HG03575 (cell line): ENCODE data around the gene CACHD1.

ENCODE experiments used
- ATAC-seq: cut with Tn5 transposase; IDR thresholded peaks from one replicate; pipeline ENCODE4 v1.9.1; 2021; ENCODE audit not compliant: unreplicated experiment, insufficient number of reproducible peaks, low FRiP score; ENCODE audit errors: extremely low read depth

The CACHD1 gene

GRCh38 chr1:64537942-64538341 is 68.0 kb downstream of the CACHD1 start:
- ATAC-seq = no peak

DNA sequence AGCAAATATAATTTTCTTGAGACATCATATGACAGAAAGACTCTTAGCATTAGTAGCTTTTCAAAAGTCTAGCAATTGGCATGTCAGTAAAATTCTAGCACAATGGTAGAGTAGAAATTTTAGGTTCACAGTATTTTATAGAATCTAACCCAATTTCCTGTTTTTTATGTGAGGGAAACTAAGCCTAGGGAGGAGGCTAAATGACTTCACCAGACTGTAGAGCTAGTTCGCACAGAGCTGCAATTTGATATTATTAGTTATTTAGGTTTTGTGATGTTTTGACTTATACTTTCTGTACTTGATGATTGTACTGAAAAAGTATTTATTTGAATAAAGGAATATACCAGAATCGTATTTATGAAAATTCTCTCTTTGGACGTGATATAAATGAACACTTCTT is 68.5 kb downstream of the CACHD1 start:
- ATAC-seq = no peak

- ATAC-seq = no peak
Measured at GRCh38 chr1:64539289-64539688, 69.4 kb downstream of the CACHD1 start.

DNA sequence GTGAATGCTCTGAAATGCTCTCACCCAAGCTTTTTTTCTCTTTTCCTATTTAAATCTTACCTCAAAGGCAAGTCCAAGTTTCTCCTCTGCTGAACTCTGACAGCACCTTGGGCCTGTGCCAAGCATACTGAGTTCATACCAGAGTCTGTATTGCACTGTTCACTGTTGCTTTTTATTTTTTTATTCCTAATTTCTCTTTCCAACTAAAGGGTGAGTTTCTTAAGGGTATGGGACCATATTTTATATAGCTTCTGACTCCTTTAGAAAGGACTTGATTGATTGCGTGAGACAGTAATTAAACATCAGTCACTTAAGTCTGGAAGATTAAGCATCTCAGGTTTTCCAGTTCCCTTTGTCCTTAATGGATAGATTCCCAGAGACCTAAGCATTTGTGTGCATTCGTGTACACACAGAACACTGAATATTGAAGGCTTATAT is 69.9 kb downstream of the CACHD1 start:
- no peak for ATAC-seq

DNA sequence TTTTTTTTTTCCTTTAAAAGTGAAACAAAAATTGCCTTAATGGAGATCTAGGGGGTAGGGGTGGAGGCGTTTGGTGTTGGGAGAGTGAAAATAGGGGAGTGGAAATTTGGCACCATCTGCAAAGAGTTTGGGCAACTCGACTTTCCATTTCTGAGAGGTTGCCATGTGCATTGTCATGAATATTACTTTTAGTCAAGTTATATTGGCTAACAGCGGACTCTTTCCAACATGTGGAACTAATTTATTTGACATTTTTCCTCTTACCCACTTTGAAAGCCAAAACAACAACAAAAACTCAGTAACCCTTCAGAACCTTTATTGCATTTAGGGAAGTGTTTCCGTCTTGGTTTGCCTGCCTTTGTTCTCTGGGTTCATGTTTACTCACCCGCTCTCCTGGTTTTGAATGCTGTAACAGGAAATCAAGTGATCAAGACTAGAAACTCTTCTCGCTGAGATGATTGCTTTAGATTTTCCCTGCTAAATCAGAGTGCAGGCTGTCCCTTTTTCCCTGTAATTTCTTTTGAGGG is 70.4 kb downstream of the CACHD1 start:
- no peak for ATAC-seq

DNA sequence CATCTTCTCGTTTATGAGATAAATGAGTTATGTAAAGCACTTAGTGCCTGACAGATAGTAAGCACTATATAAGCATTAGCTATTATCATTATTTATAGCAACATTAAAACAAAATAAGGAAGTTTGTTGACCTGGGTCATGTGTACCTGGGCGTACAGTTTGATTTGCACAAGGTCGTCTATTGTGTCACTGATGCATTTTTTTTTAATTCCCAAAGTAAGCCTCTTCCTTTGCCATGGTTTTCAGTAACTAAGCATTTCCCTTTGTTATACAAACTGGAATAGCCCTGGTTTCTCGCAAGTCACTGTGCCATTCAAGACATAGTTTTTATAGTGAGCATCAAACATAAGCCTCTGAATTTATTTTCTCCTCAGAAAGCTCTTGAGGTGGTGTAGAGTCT is 72.2 kb downstream of the CACHD1 start:
- ATAC-seq = no peak

- no peak for ATAC-seq
Measured at GRCh38 chr1:64543831-64544230, 73.9 kb downstream of the CACHD1 start.

- ATAC-seq = no peak
Measured at GRCh38 chr1:64545118-64545843, 75.4 kb downstream of the CACHD1 start.

DNA sequence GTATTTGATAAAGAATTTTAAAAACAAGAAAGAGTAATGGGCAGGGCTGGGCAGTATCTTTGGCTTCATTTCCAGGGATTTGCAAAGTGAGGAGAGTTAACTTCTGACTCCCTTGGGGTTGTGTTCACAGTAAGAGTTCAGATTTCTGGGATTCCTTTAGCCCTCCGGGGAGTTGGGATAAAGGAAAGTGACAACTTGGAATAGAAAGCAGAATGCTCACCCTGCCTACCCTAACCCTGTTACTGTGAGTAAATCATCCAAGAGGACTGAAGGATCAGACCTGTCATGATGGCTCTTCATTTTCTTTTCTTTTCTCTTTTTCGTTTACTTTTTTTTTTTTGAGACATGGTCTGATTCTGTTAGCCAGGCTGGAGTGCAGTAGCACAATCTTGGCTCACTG is 76.1 kb downstream of the CACHD1 start:
- ATAC-seq = no peak

GRCh38 chr1:64549464-64550239 is 79.7 kb downstream of the CACHD1 start:
- ATAC-seq = no peak

- ATAC-seq = no peak
Measured at GRCh38 chr1:64550510-64550909, 80.6 kb downstream of the CACHD1 start.

DNA sequence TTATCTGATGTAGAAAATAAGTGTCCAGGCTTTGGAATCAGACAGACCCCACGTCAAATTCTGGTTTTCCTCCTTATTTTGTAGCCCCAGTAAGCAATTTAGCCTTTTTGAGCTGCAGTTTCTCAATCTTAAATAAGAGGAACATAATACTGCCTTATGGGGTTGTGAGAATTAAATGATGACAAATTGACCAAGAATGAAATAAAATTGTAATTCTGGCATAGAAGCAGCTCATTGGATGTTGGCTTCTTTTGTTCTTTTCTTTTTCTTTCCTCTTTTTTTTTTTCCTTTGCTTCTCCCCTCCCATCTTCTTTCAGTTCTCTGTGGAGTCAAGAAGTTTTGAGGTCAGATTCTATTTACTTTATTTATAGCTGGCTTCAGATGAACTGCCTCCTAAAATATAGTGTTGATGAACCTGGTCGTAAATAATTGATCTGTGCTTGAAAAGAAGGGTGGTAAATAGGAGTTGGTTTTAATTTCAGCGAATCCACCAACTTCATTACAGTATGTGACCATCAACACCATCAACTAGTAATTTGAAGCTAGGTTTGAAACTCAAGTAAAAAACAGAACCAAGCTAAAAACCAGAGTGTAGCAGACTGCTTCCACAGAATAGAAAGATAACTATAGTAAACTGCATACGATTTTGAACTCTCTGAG is 81.1 kb downstream of the CACHD1 start:
- ATAC-seq = no peak

DNA sequence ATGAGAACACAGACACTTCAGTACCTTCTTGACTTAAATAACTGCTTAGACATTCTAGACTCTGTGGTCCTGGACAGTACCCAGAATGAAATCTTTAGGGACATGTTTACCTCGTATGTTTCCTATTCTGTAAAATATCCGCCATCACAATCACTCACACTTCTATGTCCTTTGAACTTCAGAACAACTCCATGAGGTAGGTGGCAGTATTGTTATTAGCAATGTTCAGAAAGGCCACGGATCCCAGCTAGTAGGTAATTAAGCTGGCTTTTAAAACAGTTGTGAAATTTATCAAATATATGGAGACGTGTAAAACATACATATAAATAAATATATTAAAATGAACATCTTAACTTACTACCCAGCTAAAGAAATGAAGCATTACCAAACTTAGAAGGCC is 83.4 kb downstream of the CACHD1 start:
- no peak for ATAC-seq

DNA sequence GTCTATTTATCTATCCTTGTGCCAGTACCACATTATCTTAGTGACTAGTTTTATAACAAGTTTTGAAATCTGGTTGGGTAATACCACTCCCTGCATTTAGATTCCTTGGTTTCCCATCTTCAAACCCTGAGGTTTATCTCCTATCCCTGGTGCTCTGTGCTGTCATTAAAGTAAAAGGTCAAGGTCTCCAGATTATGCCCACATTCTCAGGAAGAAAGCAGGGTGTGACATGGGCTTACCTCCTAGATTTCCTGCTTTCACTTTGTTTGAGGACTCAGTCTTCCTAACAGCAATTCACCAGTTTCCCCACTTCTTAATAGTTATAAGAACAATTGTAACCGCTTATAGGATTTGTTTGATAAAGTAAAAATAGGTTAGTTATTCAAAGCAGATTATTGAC is 86.0 kb downstream of the CACHD1 start:
- ATAC-seq = no peak

DNA sequence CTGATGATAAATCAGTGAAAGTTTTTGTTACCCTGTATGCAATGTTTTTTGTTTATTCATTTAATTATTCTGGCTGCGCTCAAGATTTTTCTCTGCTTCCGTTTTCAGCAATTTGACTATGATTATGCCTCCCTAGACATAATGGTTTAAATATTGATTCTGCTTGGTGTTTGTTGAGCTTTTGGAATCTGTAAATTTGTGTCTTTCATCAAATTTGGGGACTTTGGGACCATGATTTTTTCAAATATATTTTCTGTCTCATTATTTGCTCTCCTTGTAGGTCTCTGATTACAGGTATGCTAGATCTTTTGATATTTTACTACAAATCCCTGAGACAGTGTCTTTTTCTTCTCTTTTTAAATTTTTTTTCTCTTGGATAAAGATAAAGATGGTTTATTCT is 92.1 kb downstream of the CACHD1 start:
- no peak for ATAC-seq

DNA sequence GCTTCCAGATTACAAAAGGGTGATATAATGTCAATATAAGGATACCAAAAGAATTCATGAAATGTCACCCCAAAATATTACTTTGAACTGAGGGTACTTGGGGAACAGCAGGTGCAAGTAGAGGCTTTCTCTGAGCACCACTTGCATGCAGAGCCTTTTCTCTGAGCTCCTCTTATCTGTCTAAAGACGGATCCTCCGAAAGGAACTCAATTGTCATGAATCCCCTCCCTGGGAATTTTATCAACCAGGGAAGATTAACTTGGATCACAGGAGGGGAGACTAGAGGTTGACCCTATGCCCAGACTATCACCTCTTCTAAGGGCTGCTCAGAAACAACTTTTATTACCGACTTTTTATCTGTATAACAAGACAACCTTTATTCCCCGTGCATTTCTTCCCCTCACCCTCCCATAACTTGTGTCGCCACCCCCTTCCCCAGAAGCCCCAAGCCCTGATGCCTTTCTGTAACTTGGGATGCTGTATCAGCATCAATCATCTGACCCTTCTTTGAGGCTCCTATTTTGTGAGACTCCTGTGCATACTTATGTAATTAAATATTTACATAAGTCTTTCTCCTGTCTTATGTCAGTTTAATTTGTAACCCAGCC is 94.1 kb downstream of the CACHD1 start:
- no peak for ATAC-seq

GRCh38 chr1:64564891-64565290 is 95.0 kb downstream of the CACHD1 start:
- ATAC-seq = no peak

DNA sequence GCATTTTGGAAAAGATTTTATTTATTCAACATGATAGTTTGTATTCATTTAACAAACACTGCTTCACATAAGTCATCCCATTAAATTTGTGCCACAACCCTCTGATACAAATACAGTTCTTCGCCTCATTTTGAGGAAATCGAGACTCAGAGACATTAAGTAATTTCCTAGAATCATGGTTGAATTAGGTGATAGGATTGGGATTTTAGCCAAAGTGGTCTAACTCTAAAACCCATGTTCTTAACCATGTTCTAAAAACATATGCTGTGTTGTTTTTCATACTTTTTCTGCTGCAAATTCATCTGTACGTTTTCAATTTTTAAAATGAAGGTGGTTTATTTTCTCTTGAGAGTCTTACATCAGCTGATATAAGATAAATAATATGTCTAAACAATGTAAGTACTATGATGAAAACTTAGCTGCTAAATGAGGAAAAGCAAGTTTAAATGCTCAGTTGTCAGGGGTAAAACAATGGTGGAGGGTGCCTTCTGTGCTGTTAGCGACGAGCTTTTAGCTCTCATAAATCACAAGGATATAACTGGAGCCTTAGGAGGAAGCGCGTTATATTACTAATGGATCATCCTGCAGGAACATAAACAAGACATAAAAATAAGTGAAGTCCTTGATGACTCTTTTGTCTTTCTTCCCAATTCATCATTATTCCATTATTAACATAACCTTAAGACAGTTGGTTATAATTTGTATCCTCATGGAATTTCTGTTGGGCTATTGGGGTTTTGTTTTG is 97.7 kb downstream of the CACHD1 start:
- no peak for ATAC-seq

DNA sequence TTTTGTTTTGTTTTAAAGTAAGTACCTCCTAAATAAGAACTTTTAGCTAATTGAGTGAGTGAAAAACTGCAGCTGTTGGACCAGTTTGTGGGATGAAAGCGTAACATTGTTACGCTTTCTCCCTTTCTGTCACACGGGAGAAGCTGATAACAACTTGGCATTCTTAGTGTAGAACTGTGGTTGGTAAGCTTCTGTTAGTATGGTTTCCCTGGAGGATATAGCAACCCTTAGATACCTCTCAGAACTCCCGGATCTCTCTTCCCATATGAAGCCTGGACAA is 98.2 kb downstream of the CACHD1 start:
- no peak for ATAC-seq
